NK-92 treated with Interleukin-12 subunit alpha and Interleukin-12 subunit beta, amount 100 ng/mL, for 24 hours (cell line): ENCODE data around the gene YAP1.

Experiments
- DNase-seq: peaks from one replicate; lab custom pipeline; 2025; lab: John Stamatoyannopoulos, UW

Gene YAP1

DNA sequence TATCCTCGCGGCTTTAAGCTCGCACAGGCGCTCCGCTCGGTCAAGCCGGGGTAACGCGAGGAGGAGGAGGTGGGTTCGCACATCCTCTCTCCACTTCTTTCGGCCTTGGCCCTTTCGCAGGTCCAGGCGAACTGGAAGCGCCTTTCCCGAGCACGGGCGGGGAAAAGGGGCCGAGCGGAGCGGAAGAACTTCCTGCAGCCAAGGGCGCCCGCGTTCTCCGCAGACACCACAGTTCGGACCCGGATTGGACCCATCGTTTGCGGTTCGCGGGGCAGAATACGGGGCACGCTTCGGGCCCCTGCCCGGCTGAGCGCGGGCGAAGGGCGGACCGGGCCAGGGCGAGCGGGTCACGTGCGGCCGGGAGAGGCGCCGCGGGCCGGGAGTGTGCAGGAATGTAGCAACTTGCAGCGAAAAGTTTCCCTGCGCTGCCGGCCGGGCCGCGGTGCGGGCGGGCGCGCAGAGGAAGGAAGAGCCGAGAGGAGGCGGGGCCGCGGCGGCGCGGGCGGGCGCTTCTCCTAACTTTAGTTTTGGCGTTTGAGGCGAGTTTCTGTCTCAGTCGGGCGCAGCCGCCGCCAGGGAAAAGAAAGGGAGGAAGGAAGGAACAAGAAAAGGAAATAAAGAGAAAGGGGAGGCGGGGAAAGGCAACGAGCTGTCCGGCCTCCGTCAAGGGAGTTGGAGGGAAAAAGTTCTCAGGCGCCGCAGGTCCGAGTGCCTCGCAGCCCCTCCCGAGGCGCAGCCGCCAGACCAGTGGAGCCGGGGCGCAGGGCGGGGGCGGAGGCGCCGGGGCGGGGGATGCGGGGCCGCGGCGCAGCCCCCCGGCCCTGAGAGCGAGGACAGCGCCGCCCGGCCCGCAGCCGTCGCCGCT, at the start of gene YAP1:
Gene YAP1, plus strand, starts transcription at position 552 of the 865 bp plus-strand sequence. CDS start 402 bp downstream, outside the sequence.
- DNase-seq: no peak

DNA sequence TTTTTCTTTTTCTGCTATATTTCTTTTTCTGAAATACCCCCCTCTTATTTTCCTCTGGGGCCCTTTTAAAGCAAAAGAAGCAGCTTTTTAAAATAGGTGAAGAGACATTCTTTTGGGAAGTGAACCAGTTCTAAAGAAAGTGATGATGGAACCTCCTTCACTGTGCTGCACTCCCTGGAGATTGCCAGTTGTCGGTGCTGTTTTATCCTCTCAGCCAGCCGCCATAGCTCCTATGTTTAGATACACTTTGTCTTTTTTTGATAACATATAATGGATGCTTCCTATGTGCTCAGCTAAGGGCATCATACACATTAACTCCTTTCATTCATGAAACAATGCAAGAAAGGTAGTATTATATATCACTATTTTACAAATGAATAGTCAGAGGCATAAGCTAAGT, 49.0 kb upstream of the YAP1 start:
- DNase-seq: no peak

DNA sequence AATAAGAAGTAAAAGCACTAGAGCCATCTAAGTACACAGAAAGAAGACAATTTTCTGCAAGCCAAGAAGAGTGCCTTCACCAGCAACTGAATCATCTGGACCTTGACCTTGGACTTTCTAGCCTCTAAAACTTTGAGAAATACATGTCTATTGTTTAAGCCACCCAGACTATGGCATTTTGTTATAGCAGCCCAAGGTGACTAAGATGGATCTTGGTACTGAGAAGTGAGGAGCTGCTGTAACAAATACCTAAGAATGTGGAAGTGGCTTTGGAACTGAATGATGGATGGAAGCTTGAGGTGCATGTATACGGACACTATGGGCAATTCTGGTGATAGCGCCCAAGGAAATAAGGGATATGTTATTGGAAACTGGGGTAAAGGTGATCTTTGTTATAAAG, 48.1 kb upstream of the YAP1 start:
- DNase-seq: no peak

- DNase-seq: no peak
These were observed 45.9 kb upstream of the YAP1 start for GRCh38 chr11:102064316-102064715.

DNA sequence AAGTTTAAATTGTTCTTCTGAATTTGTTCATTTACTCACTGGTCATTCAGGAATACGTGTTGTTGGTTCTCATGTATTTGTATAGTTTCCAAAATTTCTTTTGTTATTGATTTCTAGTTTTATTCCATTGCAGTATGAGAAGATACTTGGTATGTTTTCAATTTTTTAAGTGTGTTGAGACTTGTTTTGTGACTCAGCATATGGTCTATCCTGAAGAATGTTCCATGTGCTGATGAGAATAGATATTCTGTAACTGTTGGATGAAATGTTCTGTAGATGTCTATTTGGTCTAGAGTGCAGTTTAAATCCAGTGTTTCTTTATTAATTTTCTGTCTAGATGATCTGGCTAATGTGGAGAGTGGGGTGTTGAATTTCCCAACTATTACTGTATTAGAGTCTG, 39.5 kb upstream of the YAP1 start:
- DNase-seq: no peak

DNA sequence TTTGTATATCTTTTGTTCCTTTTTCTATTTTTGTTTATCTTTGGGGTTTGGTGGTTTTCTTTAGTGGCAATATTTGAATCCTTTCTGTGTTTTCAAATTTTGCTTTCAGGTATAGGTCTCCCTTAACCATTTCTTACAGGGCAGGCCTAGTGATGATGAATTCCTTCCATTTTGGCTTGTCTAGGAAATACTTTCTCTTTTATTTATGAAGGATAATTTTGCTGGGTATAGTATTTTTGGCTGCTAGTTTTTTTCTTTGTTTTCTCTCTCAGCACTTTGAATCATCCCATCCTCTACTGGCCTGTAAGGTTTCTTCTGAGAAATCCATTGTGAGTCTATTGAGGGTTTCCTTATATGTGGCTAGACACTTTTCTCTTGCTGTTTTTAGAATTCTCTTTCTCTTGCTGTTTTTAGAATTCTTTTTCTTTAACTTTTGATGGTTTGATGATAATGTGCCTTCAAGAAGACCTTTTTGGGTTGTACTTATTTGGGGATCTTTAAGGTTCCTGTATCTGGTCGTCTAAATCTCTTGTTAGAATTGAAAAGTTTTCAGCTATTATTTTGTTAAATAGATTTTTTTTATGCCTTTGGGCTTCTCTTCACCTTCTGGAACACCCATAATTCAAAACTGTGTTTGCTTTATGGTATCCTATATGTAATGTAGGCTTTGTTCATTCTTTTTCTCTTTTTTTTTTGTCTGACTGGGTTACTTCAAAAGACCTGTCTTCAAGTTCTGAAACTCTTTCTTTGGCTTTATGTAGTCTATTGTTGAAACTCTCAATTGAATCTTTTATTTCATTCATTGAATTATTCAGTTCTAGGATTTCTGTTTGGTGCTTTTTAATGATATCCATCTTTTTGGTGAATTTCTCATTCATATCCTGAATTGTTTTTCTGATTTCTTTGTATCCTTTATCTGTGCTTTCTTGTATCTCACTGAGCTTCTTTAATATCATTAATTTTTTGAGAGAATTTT, 38.5 kb upstream of the YAP1 start:
- no peak for DNase-seq

GRCh38 chr11:102073253-102073652, 37.0 kb upstream of the YAP1 start:
- no peak for DNase-seq

DNA sequence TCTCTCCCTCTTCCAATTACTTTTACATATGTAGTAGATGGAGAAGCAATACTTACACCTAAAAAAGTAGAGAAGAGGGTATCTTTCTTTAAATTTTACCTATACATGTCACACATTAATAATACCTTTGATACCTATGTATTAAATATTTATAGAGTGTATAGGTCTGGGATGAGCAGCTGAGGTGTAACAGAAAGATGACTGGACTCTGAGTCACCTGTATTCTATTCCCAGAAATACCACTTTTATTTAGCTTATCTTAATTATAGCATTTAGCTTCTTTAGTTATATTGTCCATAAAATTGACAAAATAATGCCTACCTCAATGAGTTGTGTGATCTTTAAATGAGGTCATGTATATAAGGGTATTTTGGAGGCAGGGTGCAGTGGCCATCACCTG, 30.6 kb upstream of the YAP1 start:
- no peak for DNase-seq

GRCh38 chr11:102081313-102081712, 28.9 kb upstream of the YAP1 start:
- DNase-seq: no peak

DNA sequence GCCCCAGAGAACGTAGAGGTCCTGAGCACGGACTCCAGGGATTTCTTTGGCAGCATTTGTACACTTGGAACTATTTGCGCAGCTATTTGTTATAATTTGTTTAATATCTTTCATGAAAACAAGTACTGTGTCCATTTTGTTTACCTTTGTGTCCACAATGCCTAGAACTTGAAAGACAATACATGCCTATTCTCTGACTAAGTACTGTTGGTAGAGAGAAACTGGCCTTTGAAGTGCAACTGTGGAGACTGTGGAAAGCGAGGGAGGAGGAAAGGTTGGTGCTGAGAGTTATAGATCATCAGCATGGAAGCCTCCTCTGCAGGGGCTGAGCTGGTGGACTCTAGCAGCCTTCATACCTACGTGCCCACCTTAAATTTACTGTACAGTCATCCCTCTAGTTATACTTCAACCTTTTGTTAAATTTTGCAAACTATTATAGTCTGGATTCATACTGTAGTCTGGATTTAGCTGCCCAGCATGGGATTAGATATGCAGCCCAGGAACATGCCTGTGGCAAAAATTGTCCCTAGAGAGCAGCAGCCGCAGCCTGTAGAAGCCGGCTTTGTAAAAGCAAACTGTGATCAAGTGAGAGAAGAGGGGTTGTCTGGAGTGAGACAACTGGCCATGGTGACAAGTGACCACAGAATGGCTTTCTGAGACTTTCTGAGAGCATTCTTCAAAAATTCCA, 24.2 kb upstream of the YAP1 start:
- no peak for DNase-seq

DNA sequence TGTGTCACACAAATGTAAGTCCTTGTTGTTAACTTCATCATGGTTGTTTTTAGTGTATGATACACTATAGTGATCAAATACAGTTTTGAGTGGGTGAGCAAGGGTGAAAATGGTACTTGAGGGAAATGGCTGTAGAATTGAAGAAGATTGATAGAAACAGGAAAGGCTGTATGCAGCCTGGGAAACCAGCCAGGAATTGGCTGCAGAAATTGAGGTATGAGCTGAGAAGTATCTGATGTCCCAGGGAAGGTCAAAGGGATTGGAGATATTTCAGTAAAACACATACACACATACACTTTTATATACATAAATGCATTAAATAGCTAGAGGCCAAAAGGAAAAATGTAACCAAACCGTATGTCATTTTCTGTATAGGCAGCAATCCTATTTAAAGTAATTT, 13.1 kb upstream of the YAP1 start:
- DNase-seq: no peak

GRCh38 chr11:102099755-102100154, 10.5 kb upstream of the YAP1 start:
- no peak for DNase-seq

DNA sequence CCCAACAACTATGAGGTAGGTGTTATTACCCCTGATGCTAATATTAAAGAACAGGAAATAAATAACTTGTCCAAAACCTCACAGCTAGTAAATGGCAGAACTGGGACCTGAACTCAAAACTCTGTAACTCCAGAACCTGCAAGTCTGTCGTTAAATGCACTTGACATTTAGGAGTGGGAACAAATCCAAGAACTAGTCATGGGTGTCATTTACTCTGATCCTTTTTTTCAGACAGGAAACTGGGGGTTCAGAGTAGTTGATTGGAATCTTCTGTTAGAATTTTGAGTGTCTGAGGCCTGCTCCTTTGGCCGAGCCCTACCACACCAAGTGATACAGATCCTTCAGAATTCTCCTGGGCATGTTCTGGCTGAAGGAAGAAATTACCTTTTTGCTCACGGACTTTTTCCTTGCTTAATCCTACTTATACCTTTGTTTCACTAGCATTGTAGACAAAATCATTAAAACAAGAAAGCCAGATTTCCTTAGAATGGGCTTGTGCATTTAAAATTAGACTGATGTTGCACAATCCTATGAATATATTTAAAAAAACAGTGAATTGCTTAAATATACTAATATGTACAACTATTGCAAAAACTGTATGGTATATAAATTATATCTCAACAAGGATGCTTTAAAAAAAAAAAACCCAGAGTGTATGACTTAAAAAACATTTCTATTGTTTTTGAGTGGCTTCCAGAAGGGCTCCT, 1.4 kb upstream of the YAP1 start:
- DNase-seq: no peak

GRCh38 chr11:102110761-102111010, 439 bp downstream of the YAP1 start:
- no peak for DNase-seq

DNA sequence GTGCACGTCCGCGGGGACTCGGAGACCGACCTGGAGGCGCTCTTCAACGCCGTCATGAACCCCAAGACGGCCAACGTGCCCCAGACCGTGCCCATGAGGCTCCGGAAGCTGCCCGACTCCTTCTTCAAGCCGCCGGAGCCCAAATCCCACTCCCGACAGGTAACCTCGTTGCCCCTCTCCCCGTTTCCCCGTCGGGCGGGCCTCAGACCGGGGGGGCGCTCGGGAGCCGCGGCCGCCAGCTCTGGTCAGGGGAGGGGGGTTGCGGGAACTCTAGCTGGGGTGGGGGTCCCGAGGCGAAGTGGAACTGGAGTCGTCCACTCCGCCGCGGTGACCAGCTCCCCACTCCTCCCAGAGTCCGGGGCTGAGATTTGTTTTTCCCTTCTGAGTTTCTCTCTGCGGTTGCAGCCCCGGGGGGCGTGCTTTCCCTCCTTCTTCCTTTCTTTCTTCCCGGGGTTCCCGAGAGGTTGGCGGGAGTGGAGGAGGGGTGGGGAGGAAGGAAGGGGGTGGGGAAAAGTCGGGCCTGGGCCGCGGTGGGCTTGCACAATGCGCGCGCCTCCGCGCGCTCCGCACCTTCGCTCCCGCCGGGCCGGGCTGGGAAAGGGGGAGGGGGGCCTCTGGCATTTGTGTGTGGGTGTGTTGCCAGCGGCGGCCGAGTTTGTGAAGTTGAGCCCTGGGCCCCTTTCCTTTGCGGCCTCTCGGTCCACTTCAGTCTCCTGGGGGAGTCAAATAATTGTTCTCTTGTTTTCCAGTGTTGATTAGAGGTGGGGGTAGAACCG, 952 bp downstream of the YAP1 start:
- no peak for DNase-seq

GRCh38 chr11:102111787-102112508, 1.7 kb downstream of the YAP1 start:
- no peak for DNase-seq

GRCh38 chr11:102112509-102112821, 2.2 kb downstream of the YAP1 start:
- no peak for DNase-seq

DNA sequence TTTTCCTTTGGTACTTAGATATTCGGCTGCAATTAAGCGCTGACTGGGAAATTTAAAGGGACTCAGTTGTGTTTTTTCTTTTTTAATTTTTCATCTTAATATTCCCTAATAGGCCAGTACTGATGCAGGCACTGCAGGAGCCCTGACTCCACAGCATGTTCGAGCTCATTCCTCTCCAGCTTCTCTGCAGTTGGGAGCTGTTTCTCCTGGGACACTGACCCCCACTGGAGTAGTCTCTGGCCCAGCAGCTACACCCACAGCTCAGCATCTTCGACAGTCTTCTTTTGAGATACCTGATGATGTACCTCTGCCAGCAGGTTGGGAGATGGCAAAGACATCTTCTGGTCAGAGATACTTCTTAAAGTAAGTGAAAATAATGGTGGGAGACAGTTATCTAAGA, 3.8 kb downstream of the YAP1 start:
- no peak for DNase-seq

DNA sequence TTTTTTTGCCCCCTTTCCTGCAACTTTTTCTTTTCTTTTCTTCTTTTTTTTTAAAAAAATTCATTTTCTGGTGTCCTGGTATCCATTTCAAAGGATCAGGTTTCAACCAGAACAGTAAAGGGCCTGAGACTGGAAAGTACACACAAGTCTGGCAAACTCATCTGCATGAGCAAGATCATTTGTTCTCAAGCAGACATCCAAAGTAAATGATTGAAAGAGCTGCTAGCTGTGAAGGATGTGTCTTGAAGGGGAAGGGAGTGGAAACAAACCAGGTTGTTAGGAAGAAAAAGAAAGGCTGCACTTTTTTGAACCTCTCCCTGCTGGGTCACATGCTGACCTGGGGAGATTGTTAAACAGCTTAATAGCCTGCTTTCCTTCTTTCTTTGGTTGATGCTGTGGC, 5.3 kb downstream of the YAP1 start:
- DNase-seq: no peak

DNA sequence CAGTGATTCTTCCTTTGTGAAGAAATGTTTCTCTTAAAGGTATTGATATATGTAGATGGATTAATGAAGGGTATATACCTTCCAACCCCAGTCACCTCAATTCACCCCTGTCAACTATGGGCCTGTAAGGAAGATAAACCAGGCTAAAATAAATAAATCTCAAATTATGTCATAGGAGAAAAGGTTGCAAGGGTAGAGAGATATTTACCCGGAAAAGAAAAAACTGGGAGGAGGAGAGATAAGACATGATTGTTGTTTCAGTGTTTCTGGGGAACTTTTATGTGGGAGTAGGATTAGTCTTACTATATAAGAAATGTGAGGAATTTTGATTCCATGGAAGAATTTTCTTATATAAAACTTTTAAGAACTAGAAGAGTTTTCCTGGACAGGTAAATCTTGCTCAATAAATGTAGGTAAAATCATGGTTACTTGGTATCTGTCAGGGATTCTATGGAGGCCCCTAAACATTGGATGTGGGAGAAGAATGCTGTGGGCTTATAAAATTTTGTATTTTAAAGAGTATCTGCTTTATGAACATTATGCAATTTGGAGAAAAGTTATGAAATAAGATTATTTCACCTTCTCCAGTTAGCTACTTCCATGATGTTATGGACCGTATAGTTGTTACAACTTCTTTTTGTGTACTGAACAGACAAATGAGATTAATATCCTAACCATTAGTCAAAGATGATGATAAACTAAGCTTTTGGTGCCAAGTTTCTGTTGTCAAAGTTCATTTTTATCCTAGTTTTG, 6.4 kb downstream of the YAP1 start:
- DNase-seq: no peak
